HG03066 (cell line): ENCODE results near the gene KRR1.
"Not testable (repeated sequence)": the region's sequence is repeated elsewhere in the genome, so short reads cannot be mapped to it uniquely, and the experiment has no call there.

Source experiments
- ATAC-seq: cut with Tn5 transposase; IDR thresholded peaks from one replicate; pipeline ENCODE4 v1.9.1; 2021; ENCODE audit warnings: low read depth; ENCODE audit not compliant: unreplicated experiment

Gene KRR1

DNA sequence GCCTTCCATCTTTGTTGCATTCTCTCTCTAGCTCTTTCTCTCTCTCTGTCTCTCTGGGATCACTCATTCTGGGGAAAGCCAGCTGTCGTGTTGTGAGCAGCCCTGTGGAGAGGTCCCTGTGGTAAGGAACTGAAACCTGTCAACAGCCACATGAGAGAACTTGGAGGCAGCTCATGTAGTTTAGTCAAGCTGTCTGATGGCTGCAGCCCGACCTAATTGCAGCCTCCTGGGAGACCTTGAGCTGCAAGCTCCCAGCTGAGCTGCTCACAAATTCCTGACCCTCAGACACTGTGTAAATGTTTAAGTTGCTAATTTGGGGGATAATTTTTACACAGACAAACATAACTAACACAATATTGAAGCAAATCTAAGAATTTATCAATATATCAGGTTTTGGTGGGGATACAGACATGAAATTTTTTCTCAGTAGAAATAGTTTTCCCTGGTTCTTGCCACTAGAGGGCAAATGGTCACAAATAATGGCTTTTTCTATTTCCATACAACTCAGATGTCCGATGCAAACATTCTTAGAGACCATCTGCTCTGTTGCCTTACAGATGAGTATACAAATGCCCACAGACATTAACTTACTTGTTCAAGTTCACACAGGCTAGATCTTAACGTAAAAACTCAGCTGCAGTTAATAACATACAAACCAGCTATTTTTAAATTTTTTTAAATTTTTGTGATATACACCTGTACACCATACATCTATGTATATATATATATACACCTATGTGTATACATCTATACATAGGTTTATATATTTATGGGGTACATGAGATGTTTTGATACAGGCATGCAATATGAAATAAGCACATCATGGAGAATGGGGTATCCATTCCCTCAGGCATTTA, 15.5 kb upstream of the KRR1 start:
- ATAC-seq, result peak; percentile 92

DNA sequence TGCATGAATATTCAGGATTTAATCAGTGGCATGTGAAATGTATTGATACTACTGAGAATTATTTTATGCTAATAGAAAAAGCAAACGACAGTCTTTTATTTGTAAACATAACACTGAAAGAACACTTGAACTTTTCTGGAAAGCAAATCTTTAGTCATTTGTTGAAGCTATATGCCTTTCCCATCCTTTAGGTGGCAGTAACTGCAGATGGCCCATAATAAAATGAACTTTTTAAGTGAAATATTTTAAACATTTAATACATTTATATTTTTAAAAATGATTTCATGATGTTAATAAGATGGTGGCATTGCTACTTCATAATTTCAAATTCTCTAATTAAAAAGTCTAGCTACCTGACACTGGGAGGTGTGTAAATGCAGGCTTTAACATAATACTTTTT, 13.9 kb upstream of the KRR1 start:
- ATAC-seq, result no peak

DNA sequence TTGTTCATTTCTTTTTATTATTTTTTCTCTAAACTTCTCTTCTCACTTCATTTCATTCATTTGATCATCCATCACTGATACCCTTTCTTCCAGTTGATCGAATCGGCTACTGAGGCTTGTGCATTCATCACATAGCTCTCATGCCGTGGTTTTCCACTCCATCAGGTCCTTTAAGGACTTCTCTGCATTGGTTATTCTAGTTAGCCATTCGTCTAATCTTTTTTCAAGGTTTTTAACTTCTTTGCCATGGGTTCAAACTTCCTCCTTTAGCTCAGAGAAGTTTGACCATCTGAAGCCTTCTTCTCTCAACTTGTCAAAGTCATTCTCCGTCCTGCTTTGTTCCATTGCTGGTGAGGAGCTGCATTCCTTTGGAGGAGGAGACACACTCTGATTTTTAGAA, 10.7 kb upstream of the KRR1 start:
- ATAC-seq, result not testable (repeated sequence)

DNA sequence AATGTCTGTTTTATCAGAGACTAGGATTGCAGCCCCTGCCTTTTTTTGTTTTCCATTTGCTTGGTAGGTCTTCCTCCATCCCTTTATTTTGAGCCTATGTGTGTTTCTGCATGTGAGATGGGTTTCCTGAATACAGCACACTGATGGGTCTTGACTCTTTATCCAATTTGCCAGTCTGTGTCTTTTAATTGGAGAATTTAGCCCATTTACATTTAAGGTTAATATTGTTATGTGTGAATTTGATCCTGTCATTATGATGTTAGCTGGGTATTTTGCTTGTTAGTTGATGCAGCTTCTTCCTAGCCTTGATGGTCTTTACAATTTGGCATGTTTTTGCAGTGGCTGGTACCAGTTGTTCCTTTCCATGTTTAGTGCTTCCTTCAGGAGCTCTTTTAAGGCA, 9.8 kb upstream of the KRR1 start:
- not testable (repeated sequence) for ATAC-seq

DNA sequence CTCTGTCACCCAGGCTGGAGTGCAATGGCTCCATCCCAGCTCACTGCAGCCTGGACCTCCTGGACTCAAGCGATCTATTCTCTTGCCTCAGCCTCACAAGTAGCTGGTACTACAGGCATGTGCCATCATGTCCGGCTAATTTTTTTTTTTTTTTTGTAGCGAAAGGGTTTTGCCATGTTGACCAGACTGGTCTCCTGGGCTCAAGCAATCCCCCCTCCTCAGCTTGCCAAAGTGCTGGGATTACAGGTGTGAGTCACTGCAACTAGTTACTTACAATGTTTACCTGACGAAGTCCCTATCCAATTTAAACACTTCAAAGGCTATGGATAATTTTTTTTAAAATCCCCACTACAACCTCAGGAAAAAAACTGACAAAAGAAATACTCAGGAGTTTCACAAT, 1.8 kb downstream of the KRR1 start:
- ATAC-seq, result no peak

DNA sequence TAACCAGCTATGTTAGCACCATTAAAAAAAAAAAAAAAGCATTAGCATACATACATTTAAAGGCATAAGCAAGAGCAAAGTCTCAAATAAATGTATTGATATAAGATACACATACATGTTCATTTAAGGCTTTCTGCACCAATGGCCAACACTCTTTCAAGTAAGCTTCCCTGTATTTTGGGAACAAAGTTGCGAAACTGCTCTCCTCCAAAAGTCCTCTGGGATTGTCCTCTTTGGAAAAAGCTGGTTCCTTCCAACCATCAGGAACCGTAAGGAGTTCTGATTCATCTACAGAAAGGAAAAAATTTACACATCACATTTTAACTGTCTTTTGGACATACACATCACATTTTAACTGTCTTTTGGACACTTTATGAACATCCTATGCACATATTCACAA, 3.2 kb downstream of the KRR1 start:
- no peak for ATAC-seq

DNA sequence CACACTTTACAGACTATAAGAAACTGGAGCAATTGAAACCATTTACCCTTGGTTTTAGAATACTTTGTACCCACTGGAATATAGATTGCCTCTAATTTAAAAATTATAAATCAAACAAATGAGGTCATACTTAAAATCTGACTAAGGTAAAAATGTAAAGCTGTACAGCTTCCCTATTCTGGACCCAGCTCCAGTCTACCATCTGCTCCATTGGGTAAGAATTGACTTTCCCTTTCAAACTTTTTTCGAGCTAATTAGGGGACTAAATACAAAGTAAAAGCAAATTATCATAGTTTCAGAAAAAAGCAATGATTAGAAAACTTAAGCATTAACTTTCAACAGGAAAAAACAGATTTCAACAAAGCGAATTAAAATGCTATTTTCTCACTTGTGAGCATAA, 4.3 kb downstream of the KRR1 start:
- ATAC-seq, result no peak

DNA sequence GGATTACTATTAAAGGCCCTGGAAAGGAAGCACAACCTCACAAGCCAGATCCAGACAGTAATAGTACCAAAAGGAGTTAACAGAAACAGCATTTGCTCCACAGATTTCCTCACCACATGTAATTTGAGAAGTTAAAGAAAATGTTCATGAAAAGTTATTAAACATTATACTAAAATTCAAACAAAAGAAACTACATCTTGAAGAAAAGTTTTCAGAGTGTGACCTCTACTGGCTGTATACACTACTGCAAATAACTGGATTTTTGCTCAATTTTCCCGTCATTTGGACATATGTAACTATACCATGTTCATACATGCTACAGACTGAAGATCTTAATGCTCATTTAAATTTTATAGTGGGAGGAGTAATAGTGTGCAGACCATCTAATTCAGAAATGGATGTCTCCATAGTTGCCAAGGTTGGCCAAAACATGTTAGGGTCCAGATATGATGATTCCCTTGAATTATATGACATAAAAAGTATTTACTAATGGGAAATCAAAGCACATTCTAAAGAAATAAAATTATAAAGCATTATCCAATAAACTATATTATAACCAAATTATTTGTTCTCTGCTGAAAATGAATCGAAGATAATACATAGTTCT, 5.6 kb downstream of the KRR1 start:
- no peak for ATAC-seq

DNA sequence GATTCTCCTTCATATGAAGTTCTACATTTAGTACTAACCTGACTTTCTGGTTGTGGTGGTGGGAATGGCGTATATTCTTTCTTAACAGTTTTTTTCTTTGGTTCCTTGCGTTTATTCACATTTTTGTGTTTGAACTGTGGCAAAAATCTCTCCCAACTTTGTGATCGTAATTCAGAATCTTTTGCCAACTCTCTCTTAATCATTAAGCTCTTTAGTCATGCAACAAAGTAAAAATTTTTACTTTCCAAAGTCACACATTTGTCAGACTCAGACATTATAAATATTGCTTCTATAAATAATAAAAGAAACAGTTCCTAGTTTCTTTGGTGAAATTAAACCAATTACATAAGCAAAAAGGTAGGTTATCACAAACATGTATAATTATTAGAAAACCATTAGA, 7.5 kb downstream of the KRR1 start:
- ATAC-seq, result no peak

DNA sequence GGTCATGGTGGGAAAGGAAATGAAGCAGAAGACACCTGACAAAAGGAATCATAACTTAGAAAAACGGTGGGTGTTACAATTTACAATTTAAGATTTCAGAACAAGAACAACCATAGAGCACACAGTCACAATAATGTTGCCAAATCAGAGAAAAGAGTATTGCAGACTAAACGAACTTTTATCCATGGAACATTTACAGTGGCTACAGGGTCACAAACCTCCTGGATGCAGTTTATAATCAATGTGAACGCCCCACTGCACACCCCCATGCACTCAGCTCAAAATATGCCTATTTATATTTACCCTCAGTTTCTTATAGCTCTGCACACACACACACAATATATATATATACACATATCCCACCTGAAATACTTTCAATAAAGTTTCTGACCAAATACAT, 8.0 kb downstream of the KRR1 start:
- no peak for ATAC-seq

DNA sequence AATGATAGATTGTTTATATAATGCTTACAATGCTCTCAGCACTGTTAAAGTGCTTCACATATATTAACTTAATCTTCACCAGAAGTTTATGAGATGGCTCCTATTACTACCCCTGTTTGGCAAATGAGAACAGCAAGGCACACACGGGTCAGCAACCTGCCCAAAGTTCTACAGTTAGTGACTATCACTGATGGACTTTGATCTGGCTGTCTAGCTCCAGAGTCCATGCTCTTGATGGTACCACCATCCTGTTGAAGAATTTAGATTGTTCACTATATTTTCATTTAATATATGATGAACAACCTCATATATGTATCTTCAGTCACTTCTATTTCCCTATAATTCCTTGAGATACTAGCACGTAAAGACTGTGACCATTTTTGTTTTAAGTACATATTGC, 20.2 kb downstream of the KRR1 start:
- no peak for ATAC-seq

DNA sequence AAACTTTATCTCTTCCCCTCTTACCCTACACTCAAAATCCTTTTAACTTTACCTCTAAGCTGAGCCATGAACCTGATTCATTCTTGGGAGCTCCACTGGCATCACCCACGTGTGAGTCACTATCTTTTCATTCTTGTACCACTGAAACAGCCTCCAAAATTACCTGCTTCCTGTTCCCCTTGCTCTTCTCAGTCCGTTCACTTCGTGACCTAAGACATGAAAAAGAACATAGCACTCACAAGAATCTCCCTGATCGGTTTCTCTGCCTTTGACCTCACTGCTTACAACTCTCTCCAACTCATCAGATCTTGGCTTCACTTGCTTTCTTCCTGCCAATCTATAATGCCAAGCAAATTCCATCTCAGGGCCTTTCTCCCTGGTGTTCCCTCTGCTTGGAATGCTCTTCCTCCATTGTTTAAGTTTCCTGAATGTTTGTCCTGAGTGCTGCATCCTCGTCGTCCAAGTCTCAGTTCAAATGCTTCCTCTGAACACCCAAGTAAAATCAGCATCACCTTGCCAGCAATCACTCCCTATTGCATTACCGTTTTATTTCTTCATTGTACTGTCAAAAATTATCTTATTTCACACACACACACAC, 21.7 kb downstream of the KRR1 start:
- no peak for ATAC-seq

DNA sequence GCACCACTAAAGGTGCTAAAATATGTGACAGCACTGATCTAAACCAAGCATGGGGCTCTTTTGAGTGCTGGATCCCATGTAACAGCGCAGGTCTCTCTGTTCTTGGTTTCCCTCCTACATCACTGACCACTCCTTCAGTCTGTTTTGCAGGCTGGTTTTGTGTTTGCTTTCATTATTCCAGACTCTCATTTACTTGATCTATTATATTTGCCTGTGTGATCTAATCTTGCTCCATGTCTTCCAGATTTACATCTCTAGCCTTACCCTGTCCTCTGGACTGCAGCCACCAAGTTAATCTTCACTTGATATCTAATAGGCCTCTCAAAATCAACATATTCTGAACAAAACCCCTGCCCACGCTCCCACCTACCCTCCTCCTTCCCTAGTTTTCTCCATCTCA, 22.2 kb downstream of the KRR1 start:
- no peak for ATAC-seq

DNA sequence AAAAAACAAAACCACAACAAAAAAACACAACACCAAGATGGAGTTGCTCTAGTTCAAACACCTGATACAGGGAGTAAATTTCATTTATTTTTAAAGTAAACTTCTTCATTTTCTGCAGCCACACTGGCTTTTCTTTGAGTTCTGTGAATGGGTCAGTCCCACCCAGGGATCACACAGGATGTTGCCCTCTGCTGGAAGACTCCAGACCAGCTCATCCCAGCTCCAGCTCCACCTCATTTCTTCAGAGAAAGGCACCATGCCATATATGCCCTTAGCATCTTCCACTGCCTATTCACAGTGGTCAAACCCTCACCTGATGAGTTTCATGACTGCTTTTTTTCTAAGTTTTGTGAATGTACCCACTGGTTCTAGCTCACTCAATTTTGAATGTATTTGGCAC, 22.9 kb downstream of the KRR1 start:
- no peak for ATAC-seq

DNA sequence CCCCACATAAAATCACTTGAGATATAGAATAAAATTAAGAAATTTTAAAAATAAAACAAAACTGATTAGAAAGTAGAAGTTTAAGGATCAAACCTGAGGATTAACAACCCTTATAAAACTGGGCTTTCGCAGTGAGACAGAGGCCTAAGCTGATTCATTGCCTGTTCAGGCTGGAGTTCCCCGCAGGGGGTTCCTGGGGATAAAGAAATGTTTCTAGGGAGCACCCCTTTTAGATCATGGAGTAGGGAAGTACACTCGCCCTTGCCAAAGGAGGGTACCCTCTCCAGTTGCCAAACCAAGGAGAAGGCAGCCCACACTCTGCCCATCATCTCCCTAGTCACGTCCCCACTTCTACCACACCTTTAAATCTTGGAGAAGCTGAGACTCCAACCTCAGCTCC, 24.1 kb downstream of the KRR1 start:
- no peak for ATAC-seq

DNA sequence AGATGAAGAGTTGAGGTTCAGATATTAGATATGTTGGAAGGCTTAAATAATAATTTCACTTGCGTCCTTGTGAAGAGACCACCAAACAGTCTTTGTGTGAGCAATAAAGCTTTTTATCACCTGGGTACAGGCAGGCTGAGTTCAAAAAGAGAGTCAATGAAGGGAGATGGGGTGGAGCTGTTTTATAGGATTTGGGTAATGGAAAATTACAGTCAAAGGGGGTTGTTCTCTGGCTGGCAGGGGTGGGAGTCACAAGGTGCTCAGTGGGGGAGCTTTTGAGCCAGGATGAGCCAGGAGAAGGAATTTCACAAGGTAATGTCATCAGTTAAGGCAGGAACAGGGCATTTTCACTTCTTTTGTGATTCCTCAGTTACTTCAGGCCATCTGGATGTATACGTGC, 27.0 kb downstream of the KRR1 start:
- not testable (repeated sequence) for ATAC-seq

DNA sequence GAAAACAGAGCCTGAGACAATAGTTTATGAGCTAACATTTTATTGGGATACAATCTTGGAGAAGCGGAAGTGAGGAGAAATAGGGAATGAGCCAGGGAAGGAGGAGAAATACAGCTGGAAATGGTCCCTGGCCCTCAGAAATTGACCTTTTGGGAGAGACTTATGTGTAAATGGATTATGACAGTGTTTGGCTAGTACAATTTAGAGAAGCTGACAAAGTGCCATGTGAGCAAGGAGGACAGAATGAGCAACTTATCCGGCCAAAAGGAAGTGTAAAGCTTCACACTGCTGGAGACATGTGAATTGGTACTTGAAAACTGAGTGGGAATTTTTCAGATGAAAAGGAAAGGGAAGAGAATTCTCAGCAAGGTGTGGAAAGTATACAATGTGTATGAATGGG, 28.0 kb downstream of the KRR1 start:
- ATAC-seq, result no peak

DNA sequence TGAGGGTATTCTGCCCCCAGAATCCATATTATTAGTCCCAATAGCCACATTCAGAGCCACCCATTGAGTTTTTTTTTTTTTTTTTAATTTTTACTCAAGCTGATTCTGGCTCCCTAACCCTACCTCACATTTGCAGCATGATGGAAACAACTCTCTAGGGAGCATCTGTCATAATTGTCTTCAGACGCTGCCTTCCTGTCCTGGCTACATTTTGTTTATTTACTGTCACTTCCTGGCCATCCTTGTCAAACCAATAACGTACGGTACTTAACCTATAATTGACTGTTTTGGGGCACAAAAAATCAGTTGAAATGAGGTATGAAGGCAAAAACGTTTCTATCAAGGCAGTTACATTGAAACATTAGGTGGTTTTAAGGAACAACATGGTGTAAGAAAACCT, 28.8 kb downstream of the KRR1 start:
- ATAC-seq, result no peak

DNA sequence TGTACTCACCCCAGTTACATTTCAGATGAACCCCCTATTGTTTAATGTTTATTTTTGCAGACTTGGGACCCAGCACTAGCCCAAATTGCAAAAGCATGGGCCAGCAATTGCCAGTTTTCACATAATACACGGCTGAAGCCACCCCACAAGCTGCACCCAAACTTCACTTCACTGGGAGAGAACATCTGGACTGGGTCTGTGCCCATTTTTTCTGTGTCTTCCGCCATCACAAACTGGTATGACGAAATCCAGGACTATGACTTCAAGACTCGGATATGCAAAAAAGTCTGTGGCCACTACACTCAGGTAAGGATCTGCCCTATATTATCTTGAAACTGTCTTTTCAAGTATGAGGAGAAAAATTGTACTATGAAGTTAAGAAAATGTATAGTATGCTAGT, 29.6 kb downstream of the KRR1 start:
- no peak for ATAC-seq

DNA sequence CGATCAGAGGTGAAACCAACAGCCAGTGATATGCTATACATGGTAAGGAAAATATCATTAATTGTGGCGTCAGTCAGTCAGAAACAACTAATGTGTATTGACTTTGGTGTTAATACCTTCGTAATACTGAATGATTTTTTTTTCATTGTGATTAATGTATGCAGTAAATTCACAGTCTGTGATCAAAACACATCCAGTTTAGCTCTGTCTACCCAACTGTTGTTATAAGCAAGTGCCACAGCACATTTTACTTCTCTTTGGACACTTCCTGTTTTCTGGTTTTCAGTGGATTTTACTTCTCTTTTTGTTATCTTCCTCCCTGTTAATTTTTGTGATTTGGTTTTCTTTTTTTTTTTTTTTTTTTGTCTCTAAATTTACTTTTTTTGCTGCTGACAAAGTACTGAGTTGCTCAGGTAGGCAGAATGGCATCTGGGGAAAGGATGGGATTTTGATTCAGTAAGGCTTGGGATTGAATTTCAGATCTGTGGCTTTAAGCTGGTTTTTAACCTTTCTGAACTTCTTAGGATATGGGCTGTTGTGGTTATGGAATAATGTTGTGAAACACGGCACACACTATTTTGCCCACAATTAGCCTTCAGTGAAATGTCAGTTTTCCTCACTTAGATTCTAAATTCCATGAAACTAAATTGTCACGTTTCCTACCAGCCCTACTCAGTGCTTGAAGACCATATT, 30.2 kb downstream of the KRR1 start:
- peak; percentile 16 for ATAC-seq

DNA sequence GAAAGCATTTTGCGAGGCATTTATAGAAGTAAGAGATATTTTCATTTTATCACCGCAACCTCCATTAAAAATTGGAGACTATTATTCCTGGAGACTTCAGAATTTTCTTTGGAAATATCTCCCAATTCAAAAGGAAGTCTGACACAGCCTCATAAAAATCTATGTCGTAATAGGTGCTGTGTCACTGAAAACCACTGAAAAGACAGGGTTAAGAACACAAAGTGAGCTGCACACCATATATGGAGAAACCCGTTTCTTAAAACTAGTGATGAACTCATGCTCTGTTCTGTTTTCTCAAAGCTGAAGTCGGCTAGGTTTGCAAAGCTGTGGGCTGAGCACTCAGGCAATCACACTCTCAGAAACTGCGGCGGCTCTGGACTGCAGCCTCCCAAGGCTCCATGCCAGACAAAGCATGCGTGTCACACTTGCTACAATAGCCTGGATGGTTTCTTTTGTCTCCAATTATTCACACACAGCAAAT, 30.9 kb downstream of the KRR1 start, which contains the start of gene GLIPR1:
GLIPR1 (plus strand) TSS at position 287 of the 481 bp plus-strand sequence; CDS start at position 413, 126 bp downstream.
- ATAC-seq, result peak; percentile 83
